GM19438 (cell line): ENCODE data around the gene GPRIN2.
"Not testable (repeated sequence)": the region's sequence is repeated elsewhere in the genome, so short reads cannot be mapped to it uniquely, and the experiment has no call there.

ENCODE experiments used
- ATAC-seq: cut with Tn5 transposase; IDR thresholded peaks from one replicate; pipeline ENCODE4 v1.9.1; 2021; ENCODE audit warnings: low read depth; ENCODE audit not compliant: unreplicated experiment

The GPRIN2 gene

GRCh38 chr10:46538717-46539426 is 17.6 kb downstream of the GPRIN2 start:
- no peak for ATAC-seq

DNA sequence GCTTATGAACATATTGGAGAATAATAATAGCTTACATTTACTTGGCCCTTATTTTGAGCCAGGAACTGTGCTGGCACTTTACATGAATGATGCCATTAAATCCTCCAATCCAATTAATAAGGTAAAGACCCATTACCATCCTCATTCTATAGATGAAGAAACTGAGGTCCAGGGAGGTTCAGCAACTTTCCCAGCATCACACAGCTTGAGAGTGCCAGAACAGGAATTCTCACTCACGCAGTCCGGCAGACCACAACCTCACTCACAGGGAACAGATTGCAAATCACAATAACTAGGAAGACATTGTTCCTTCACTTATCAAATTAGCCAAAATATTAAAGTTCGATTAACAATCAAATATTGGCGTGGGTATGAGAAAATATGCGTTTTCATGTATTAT is 18.3 kb downstream of the GPRIN2 start:
- ATAC-seq, result no peak

GRCh38 chr10:46537309-46537708 is 19.1 kb downstream of the GPRIN2 start:
- no peak for ATAC-seq

- ATAC-seq, result no peak
These were observed 19.7 kb downstream of the GPRIN2 start for GRCh38 chr10:46536781-46537180.

DNA sequence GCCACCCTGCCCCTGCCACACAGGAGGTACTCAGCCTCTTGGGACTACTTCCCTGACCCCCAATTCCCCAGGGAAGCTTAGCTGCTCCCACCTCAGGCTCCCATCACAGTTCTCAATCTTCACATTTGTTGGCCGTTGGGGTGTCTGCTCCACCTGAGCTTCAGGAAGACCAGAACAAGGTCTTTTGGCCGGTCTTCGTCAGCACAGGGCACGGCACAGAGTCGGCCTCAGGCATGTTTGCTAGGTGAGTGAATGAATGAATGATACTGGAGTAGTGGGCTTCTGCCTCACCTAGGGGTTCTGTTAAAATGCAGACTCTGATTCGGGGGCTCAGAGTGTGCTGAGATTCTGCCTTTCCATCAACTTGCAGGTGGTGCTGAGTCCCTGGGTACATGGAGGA is 20.3 kb downstream of the GPRIN2 start:
- ATAC-seq, result no peak

DNA sequence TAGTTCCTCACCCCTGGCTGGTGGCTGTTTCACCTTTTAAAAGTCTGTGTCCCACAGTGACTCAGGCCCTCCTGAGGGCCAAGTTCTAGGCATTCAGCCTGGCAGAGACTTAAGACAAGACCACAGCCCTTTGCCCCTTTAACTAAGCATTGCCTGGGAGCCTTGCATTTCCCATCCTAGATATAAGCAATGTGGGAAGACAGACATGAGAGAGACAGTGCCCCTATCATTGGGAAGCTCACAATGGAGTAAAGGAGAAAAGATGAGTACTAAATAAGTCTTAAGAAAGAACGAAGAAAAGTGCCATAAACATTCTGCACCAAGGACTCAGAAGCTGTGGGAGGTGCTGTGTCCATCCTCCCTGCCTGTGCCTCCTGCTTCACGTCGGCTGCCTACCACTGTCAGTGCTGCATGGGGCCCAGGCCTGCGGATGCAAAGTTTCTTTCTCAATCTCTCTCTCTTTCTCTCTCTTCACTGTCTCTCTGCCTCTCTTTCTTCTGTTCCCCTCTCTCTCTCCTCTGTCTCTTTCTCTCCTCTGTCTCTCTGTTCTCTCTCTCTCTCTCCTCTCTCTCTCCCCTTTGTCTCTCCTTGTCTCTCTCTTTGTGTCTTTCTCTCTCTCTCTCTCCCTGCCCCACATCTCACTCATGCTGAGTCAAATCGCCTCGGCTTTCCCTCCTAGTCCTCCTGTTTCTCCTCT is 21.5 kb downstream of the GPRIN2 start:
- ATAC-seq, result no peak

DNA sequence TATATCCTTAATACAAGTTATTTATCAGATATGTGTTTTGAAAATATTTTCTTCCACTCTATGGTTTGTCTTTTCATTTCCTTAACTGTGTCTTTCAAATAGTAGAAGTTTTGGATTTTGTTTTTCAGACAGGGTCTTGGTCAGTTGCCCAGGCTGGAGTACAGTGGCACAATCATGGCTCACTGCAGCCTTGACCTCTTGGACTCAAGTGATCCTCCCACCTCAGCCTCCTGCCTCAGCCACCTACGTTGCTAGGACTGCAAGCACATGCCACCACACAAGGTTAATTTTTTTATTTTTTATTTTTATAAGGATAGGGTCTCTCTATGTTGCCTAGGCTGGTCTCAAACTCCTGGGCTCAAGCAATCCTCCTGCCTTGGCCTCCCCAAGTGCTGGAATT is 24.2 kb downstream of the GPRIN2 start:
- not testable (repeated sequence) for ATAC-seq

- no peak for ATAC-seq
These were observed 25.9 kb downstream of the GPRIN2 start for GRCh38 chr10:46530249-46531186.

GRCh38 chr10:46529742-46530141 is 26.7 kb downstream of the GPRIN2 start:
- not testable (repeated sequence) for ATAC-seq

- ATAC-seq, result no peak
These were observed 27.5 kb downstream of the GPRIN2 start for GRCh38 chr10:46528675-46529615.

DNA sequence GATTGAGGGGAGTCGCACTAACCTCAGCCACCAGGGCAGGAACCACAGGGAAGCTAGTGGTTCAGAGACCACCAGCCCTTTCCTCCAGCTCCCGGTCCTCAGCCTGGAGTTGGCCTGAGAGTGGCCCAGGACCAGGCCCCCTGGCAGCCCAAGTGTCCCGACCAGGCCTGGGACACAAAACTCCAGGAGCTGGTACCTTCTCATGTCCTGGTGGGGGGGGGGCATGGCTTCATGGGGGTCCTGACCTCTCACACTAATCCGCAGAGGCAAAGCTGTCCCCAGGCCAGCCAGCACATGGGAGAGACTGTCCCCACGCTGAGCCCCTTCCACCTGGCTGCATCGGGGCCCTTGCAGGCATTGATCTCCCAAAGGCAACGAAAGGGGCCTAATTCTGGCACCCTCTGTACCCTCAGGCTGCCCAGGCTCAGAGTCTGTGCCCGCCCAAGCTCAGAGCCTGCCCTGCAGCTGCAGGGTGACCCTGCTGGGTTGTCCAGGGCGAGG is 28.2 kb downstream of the GPRIN2 start:
- no peak for ATAC-seq

DNA sequence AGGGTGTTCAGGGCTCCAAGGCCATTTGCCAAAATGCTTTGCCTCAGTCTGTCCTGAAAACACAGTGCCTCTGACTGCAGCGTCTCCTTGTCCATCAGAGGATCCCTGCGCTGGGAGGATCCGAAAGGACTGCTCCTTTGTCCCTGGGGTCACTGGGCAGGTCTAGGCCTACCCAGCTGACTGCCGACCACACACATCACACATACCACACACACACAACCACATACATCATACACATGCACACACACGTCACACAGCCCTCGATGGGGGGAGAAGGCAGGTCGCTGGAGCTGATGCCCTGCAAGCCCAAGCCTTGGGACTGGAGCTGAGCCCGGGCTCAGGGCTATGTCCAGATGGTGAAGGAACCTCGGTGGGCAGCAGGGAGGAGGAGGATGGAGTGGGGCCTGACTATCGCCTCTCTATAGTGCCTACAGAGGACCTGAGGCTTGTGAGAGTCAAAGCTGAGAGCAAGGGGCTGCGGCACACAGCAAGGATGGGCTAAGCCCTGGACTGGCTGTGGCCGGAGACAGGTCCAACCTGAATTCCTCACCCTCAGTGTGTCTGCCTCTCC is 29.1 kb downstream of the GPRIN2 start:
- no peak for ATAC-seq

DNA sequence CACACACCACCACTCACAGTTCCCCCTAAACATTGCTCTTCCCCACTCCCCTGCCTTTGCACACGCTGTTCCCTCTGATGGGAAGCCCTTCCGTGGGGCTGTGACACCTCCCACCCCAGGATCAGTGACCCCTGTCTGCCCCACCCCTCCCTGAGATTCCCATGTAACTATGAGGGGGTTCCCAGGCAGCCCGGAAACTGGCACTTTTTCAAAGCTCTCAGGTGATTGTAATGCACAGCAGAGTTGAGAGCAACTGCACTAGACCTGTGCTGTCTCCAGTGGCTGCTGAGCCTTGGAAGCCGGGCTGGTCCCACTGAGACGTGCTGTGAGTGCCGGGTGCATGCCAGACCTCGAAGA is 29.8 kb downstream of the GPRIN2 start:
- no peak for ATAC-seq

GRCh38 chr10:46525824-46526681 is 30.4 kb downstream of the GPRIN2 start:
- ATAC-seq, result no peak

DNA sequence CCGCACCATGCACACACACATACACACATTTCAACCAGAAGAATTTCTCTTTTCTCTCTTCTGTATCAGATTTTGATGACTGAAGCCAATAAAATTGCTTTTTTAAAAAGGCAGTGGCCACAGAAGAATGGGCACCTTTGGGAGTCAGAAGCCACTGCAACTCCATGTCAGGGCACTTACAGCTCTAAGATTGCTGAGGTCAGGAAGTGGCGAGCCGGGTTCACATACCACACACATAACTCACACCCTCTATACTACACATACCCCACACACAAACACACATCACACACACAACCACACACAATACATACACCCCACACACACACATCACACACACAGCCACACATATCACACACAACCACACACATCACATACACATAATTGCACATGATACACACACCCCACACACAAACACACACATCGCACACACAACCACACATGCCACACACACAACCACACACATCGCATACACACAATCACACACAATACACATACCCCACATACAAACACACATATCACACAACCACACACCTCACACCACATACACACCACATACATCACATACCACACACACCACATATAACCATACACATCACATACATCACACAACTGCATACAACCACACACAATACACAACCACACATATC is 31.2 kb downstream of the GPRIN2 start:
- no peak for ATAC-seq

GRCh38 chr10:46524472-46525176 is 31.8 kb downstream of the GPRIN2 start:
- ATAC-seq, result no peak

- no peak for ATAC-seq
These were observed 32.4 kb downstream of the GPRIN2 start for GRCh38 chr10:46523962-46524471.
